ENCODE data around the gene TMEM225B. TPM values are rescaled to one million over a fixed set of nuclear protein-coding genes. Genes with fewer than 3 reads are reported as not detected.
"Not testable (repeated sequence)": the region's sequence is repeated elsewhere in the genome, so short reads cannot be mapped to it uniquely, and the experiment has no call there.

TMEM225B gene
- total and polyA plus RNA-seq, 2 donors from 2014 or later = 1.6 to 2.6 TPM

- FAIRE-seq = no peak
- H3K4me1 ChIP-seq (ENCODE audit: control insufficient read depth in 2 of 3, insufficient read depth in 2 of 3, low read depth in 1 of 3, low read length in 3 of 3) = no peaks in the 10 kb centered on the region
These were observed 54.6 kb downstream of the TMEM225B start for GRCh38 chr7:99652671-99653070.

GRCh38 chr7:99653269-99653668 lies 55.2 kb downstream of the TMEM225B start:
- H3K4me1 ChIP-seq (ENCODE audit: control insufficient read depth in 2 of 3, insufficient read depth in 2 of 3, low read depth in 1 of 3, low read length in 3 of 3); H3K27me3 ChIP-seq (ENCODE audit: control insufficient read depth, insufficient read depth, low read length); H3K4me3 ChIP-seq (ENCODE audit: low read length in 3 of 3); H3K36me3 ChIP-seq (ENCODE audit: control insufficient read depth in 2 of 3, insufficient read depth in 3 of 3, low read length in 3 of 3); DNase-seq; H3K27ac ChIP-seq (ENCODE audit: low read depth in 2 of 2, low read length in 2 of 2); intact Hi-C loops (cut with DNase I); H3K9me3 ChIP-seq (ENCODE audit: control insufficient read depth in 2 of 3, insufficient read depth in 1 of 3, low read length in 3 of 3); FAIRE-seq; H3K9ac ChIP-seq (ENCODE audit: low read length in 3 of 3): not testable (repeated sequence)

More at GRCh38 chr7:99652671-99653070, 54.6 kb downstream of the TMEM225B start:
- Histone ChIP-seq H3K27me3 (ENCODE audit: control insufficient read depth, insufficient read depth, low read length) (no peaks in the 10 kb centered on the region), H3K9ac (ENCODE audit: low read length in 3 of 3) (no peak overlapping the region), H3K27ac (ENCODE audit: low read depth in 2 of 2, low read length in 2 of 2) (no peak overlapping the region), H3K36me3 (ENCODE audit: control insufficient read depth in 2 of 3, insufficient read depth in 3 of 3, low read length in 3 of 3) (no peaks in the 10 kb centered on the region), H3K9me3 (ENCODE audit: control insufficient read depth in 2 of 3, insufficient read depth in 1 of 3, low read length in 3 of 3) (no peaks in the 10 kb centered on the region), H3K4me3 (ENCODE audit: low read length in 3 of 3) (no peak overlapping the region)
- intact Hi-C loops (cut with DNase I) = no loop called here
- DNase-seq = no peak
- no peak for TF ChIP-seq CTCF (IDR thresholded peaks at IDR 0.05; ENCODE audit: borderline replicate concordance, extremely low read depth, insufficient read depth)

DNA sequence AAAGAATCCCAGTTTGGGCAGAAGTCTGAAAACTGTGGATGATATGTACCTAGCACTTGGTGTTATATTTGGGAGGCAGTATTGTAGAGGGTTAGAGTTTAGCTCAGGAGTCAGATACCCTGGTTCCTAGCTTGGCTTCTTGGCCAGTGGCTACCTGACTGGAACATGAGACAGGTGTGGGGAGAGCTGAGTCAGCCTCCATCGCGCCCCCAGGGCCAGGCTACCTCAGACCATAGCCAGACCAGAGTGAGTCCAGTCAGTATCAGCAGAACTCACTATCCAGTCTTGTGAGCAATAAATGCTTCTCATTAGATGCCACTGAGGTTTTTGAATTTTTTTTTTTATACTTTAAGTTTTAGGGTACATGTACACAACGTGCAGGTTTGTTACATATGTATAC lies 55.7 kb downstream of the TMEM225B start:
- Histone ChIP-seq H3K9me3 (ENCODE audit: control insufficient read depth in 2 of 3, insufficient read depth in 1 of 3, low read length in 3 of 3) (no peaks in the 10 kb centered on the region), H3K9ac (ENCODE audit: low read length in 3 of 3) (no peak overlapping the region), H3K27ac (ENCODE audit: low read depth in 2 of 2, low read length in 2 of 2) (no peak overlapping the region), H3K4me1 (ENCODE audit: control insufficient read depth in 2 of 3, insufficient read depth in 2 of 3, low read depth in 1 of 3, low read length in 3 of 3) (no peaks in the 10 kb centered on the region), H3K36me3 (ENCODE audit: control insufficient read depth in 2 of 3, insufficient read depth in 3 of 3, low read length in 3 of 3) (no peaks in the 10 kb centered on the region), H3K4me3 (ENCODE audit: low read length in 3 of 3) (no peak overlapping the region), H3K27me3 (ENCODE audit: control insufficient read depth, insufficient read depth, low read length) (no peaks in the 10 kb centered on the region)
- no peak for TF ChIP-seq CTCF (IDR thresholded peaks at IDR 0.05; ENCODE audit: borderline replicate concordance, extremely low read depth, insufficient read depth)
- intact Hi-C loops (cut with DNase I) = no loop called here
- FAIRE-seq (no peak), DNase-seq (no peak)

GRCh38 chr7:99654626-99655025 lies 56.6 kb downstream of the TMEM225B start:
- intact Hi-C loops (cut with DNase I); H3K4me3 ChIP-seq (ENCODE audit: low read length in 3 of 3); DNase-seq; H3K4me1 ChIP-seq (ENCODE audit: control insufficient read depth in 2 of 3, insufficient read depth in 2 of 3, low read depth in 1 of 3, low read length in 3 of 3); H3K36me3 ChIP-seq (ENCODE audit: control insufficient read depth in 2 of 3, insufficient read depth in 3 of 3, low read length in 3 of 3); FAIRE-seq; H3K27ac ChIP-seq (ENCODE audit: low read depth in 2 of 2, low read length in 2 of 2); H3K27me3 ChIP-seq (ENCODE audit: control insufficient read depth, insufficient read depth, low read length); H3K9ac ChIP-seq (ENCODE audit: low read length in 3 of 3); H3K9me3 ChIP-seq (ENCODE audit: control insufficient read depth in 2 of 3, insufficient read depth in 1 of 3, low read length in 3 of 3): not testable (repeated sequence)

- peaks cover 0 to 14% (median 5%) of the 10 kb centered on the region in 3 donors for H3K36me3 ChIP-seq (ENCODE audit: control insufficient read depth in 2 of 3, insufficient read depth in 3 of 3, low read length in 3 of 3)
- H3K4me3 ChIP-seq (ENCODE audit: low read length in 3 of 3); H3K4me1 ChIP-seq (ENCODE audit: control insufficient read depth in 2 of 3, insufficient read depth in 2 of 3, low read depth in 1 of 3, low read length in 3 of 3); FAIRE-seq; H3K27ac ChIP-seq (ENCODE audit: low read depth in 2 of 2, low read length in 2 of 2); DNase-seq; intact Hi-C loops (cut with DNase I); H3K9ac ChIP-seq (ENCODE audit: low read length in 3 of 3); H3K27me3 ChIP-seq (ENCODE audit: control insufficient read depth, insufficient read depth, low read length); H3K9me3 ChIP-seq (ENCODE audit: control insufficient read depth in 2 of 3, insufficient read depth in 1 of 3, low read length in 3 of 3): not testable (repeated sequence)
These were observed 59.8 kb downstream of the TMEM225B start for GRCh38 chr7:99657879-99658278.

Other genes with a start within 250 kb of the TMEM225B start
- gene ARPC1B, start 223.5 kb upstream of the TMEM225B start, total RNA-seq = 216 TPM
- gene ARPC1B, start 223.5 kb upstream of the TMEM225B start, polyA plus RNA-seq (ENCODE audit: insufficient read depth, low read depth, low replicate concordance) = 74.1 TPM
- gene PDAP1, start 189.7 kb upstream of the TMEM225B start, total RNA-seq = 84.7 TPM
- 119 TPM for gene PDAP1, start 189.7 kb upstream of the TMEM225B start, polyA plus RNA-seq (ENCODE audit: insufficient read depth, low read depth, low replicate concordance)
- 79.0 TPM for gene BUD31, start 189.3 kb upstream of the TMEM225B start, total RNA-seq
- gene BUD31, start 189.3 kb upstream of the TMEM225B start, polyA plus RNA-seq (ENCODE audit: insufficient read depth, low read depth, low replicate concordance) = 141 TPM
- 5.4 TPM for gene PTCD1, start 159.5 kb upstream of the TMEM225B start, total RNA-seq
- 2.9 TPM for gene PTCD1, start 159.5 kb upstream of the TMEM225B start, polyA plus RNA-seq (ENCODE audit: insufficient read depth, low read depth, low replicate concordance)
- gene CPSF4, start 159.3 kb upstream of the TMEM225B start, total RNA-seq = 28.9 TPM
- gene CPSF4, start 159.3 kb upstream of the TMEM225B start, polyA plus RNA-seq (ENCODE audit: insufficient read depth, low read depth, low replicate concordance) = 24.2 TPM
- gene ATP5MF, start 132.1 kb upstream of the TMEM225B start, total RNA-seq = 225 TPM
- gene ATP5MF, start 132.1 kb upstream of the TMEM225B start, polyA plus RNA-seq (ENCODE audit: insufficient read depth, low read depth, low replicate concordance) = 1,292 TPM
- gene ZNF789, start 125.4 kb upstream of the TMEM225B start, total RNA-seq = 14.8 TPM
- 10.6 TPM for gene ZNF789, start 125.4 kb upstream of the TMEM225B start, polyA plus RNA-seq (ENCODE audit: insufficient read depth, low read depth, low replicate concordance)
- 33.6 TPM for gene ZNF394, start 98.0 kb upstream of the TMEM225B start, total RNA-seq
- 15.7 TPM for gene ZNF394, start 98.0 kb upstream of the TMEM225B start, polyA plus RNA-seq (ENCODE audit: insufficient read depth, low read depth, low replicate concordance)
- 9.1 TPM for gene ZKSCAN5, start 93.6 kb upstream of the TMEM225B start, total RNA-seq
- 4.6 TPM for gene ZKSCAN5, start 93.6 kb upstream of the TMEM225B start, polyA plus RNA-seq (ENCODE audit: insufficient read depth, low read depth, low replicate concordance)
- 6.8 TPM for gene FAM200A, start 46.2 kb upstream of the TMEM225B start, total RNA-seq
- gene FAM200A, start 46.2 kb upstream of the TMEM225B start, polyA plus RNA-seq (ENCODE audit: insufficient read depth, low read depth, low replicate concordance) = 6.9 TPM
- 66.8 TPM for gene ZNF655, start 39.6 kb upstream of the TMEM225B start, total RNA-seq
- 30.4 TPM for gene ZNF655, start 39.6 kb upstream of the TMEM225B start, polyA plus RNA-seq (ENCODE audit: insufficient read depth, low read depth, low replicate concordance)
- gene ZSCAN25, start 18.7 kb downstream of the TMEM225B start, total RNA-seq = 20.4 TPM
- gene ZSCAN25, start 18.7 kb downstream of the TMEM225B start, polyA plus RNA-seq (ENCODE audit: insufficient read depth, low read depth, low replicate concordance) = 4.7 TPM
- 13.5 TPM for gene CYP3A5, start 81.7 kb downstream of the TMEM225B start, total RNA-seq
- gene CYP3A5, start 81.7 kb downstream of the TMEM225B start, polyA plus RNA-seq (ENCODE audit: insufficient read depth, low read depth, low replicate concordance) = 7.6 TPM
- gene CYP3A7, start 136.9 kb downstream of the TMEM225B start, total RNA-seq = not detected
- 0.69 TPM for gene CYP3A7, start 136.9 kb downstream of the TMEM225B start, polyA plus RNA-seq (ENCODE audit: insufficient read depth, low read depth, low replicate concordance)
- gene CYP3A4, start 185.9 kb downstream of the TMEM225B start, total RNA-seq = not detected
- 0.37 TPM for gene CYP3A4, start 185.9 kb downstream of the TMEM225B start, polyA plus RNA-seq (ENCODE audit: insufficient read depth, low read depth, low replicate concordance)
- gene CYP3A43, start 229.7 kb downstream of the TMEM225B start, total RNA-seq = 0.16 TPM
- gene CYP3A43, start 229.7 kb downstream of the TMEM225B start, polyA plus RNA-seq (ENCODE audit: insufficient read depth, low read depth, low replicate concordance) = not detected

Data from kidney (tissue), 14 donors.